Psoas muscle (tissue), 8 donors: ENCODE data around the gene CCL15. TPM values are rescaled to one million over a fixed set of nuclear protein-coding genes. Genes with fewer than 3 reads are reported as not detected.

Source experiments
- ATAC-seq, 4 donors: fragments of 200-7000 bp; cut with Tn5 transposase; one replicate each; pipeline ENCODE4 v1.9.1; 2020; ENCODE audit warnings: moderate library complexity in 3 of 4, mild to moderate bottlenecking in 2 of 4
- DNase-seq, 2 donors: peaks; one replicate each; pipeline ENCODE4 v3.0.0-alpha.2; 2020
- H3K27ac ChIP-seq: fragments of 200-600 bp; one replicate; pipeline ENCODE4 v1.8.0; 2022
- H3K27me3 ChIP-seq, 3 donors: fragments of 200-600 bp in 1 of 3; one replicate each; pipeline versions ENCODE4 v1.6.1 to v1.8.0; 2013 to 2022; ENCODE audit warnings: low read length in 2 of 3, mild to moderate bottlenecking in 2 of 3, moderate library complexity in 1 of 3; ENCODE audit not compliant: insufficient read depth in 3 of 3
- H3K36me3 ChIP-seq, 2 donors: fragments of 200-600 bp in 1 of 2; one replicate each; pipeline versions ENCODE4 v1.6.1 to v1.8.0; 2013 to 2022; ENCODE audit warnings: low read depth in 1 of 2, mild to moderate bottlenecking in 1 of 2, moderate library complexity in 1 of 2; ENCODE audit not compliant: insufficient read depth in 1 of 2
- H3K4me1 ChIP-seq: fragments of 200-600 bp; one replicate; pipeline ENCODE4 v1.8.0; 2022
- H3K4me3 ChIP-seq: fragments of 200-600 bp; one replicate; pipeline ENCODE4 v1.8.0; 2022; ENCODE audit warnings: mild to moderate bottlenecking
- H3K9me3 ChIP-seq: fragments of 200-600 bp; one replicate; pipeline ENCODE4 v1.8.0; 2022
- WGBS, 3 donors: extraction: QIAGEN DNeasy Blood & Tissue Kit; methylation state at CpG; one replicate each; pipeline versions ENCODE4 v1.1.6 to v1.1.7; 2013; 5-methylcytosine and 5-hydroxymethylcytosine counted together
- intact Hi-C, 2 donors: fragments of 100-400 bp; cut with DNase I; formaldehyde crosslinking; loops; one replicate each; pipeline versions ENCODE4 v1.11.0 to v1.14.2; 2022
- polyA plus RNA-seq, 3 donors: library from polyadenylated mRNA; stranded (reverse); fragments of 200-250 nt; gene quantifications; one replicate each; pipeline ENCODE4 v1.2.3, GENCODE V29; 2013
- total RNA-seq, 4 donors: library from RNA; stranded (reverse); fragmentation: NEBNext Ultra II Directional in 2 of 4; extraction: Animal tissue kit (Norgen Biotek cat#: 25700) in 2 of 4; gene quantifications; one replicate each; pipeline versions ENCODE4 v1.2.1 to v1.2.4, GENCODE V29; 2021 to 2023
- TF ChIP-seq, protein P1 (sequence below): fragments of 200-600 bp; IDR thresholded peaks from one replicate; pipeline ENCODE4 v1.8.0; 2022; ENCODE audit warnings: antibody characterized with exemption
- donor health status: healthy with polysubstance abuse.
- donor health status: DM: no; HTN: no; CAD: no; lungs with moderate emphysema.
- donor health status: Bipolar disorder and iron deficiency.
- donor health status: healthy.
- donor health status: DM: yes; HTN: yes; CAD: no.
- donor health status: DM: no; HTN: no; CAD: no.
- donor health status: DM: no; HTN: no; CAD: no.
- donor health status: DM: yes; HTN: yes; CAD: no.

Gene CCL15
- total and polyA plus RNA-seq, 7 donors: not detected

GRCh38 chr17:36030956-36031355 is 29.6 kb upstream of the CCL15 start:
- Histone ChIP-seq H3K27ac (no peak overlapping the region), H3K9me3 (no peaks in the 10 kb centered on the region), H3K4me3 (no peak overlapping the region), H3K27me3 (peaks cover 0 to 2% (median 0%) of the 10 kb centered on the region in 3 donors), H3K36me3 (no peaks in the 10 kb centered on the region), H3K4me1 (no peaks in the 10 kb centered on the region)
- 82 to 87% (median 85%) methylated on average over 1 of the region's 1 CpG for WGBS, 3 donors
- ATAC-seq (no peak), DNase-seq (no peak)
- TF ChIP-seq, protein P1, sequence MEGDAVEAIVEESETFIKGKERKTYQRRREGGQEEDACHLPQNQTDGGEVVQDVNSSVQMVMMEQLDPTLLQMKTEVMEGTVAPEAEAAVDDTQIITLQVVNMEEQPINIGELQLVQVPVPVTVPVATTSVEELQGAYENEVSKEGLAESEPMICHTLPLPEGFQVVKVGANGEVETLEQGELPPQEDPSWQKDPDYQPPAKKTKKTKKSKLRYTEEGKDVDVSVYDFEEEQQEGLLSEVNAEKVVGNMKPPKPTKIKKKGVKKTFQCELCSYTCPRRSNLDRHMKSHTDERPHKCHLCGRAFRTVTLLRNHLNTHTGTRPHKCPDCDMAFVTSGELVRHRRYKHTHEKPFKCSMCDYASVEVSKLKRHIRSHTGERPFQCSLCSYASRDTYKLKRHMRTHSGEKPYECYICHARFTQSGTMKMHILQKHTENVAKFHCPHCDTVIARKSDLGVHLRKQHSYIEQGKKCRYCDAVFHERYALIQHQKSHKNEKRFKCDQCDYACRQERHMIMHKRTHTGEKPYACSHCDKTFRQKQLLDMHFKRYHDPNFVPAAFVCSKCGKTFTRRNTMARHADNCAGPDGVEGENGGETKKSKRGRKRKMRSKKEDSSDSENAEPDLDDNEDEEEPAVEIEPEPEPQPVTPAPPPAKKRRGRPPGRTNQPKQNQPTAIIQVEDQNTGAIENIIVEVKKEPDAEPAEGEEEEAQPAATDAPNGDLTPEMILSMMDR: no peak
- intact Hi-C loops: no loop called here

GRCh38 chr17:36027761-36028160 is 26.4 kb upstream of the CCL15 start:
- no peaks in the 10 kb centered on the region for H3K4me1 ChIP-seq
- H3K36me3 ChIP-seq: no peaks in the 10 kb centered on the region
- 55 to 60% (median 59%) methylated on average over 4 of the region's 4 CpGs for WGBS, 3 donors
- H3K27ac ChIP-seq: no peak overlapping the region
- H3K27me3 ChIP-seq: peaks cover 0 to 2% (median 0%) of the 10 kb centered on the region in 3 donors
- ATAC-seq: no peak
- H3K9me3 ChIP-seq: no peaks in the 10 kb centered on the region
- no peak for DNase-seq
- TF ChIP-seq, protein P1: no peak
- intact Hi-C loops: no loop called here
- H3K4me3 ChIP-seq: no peak overlapping the region

DNA sequence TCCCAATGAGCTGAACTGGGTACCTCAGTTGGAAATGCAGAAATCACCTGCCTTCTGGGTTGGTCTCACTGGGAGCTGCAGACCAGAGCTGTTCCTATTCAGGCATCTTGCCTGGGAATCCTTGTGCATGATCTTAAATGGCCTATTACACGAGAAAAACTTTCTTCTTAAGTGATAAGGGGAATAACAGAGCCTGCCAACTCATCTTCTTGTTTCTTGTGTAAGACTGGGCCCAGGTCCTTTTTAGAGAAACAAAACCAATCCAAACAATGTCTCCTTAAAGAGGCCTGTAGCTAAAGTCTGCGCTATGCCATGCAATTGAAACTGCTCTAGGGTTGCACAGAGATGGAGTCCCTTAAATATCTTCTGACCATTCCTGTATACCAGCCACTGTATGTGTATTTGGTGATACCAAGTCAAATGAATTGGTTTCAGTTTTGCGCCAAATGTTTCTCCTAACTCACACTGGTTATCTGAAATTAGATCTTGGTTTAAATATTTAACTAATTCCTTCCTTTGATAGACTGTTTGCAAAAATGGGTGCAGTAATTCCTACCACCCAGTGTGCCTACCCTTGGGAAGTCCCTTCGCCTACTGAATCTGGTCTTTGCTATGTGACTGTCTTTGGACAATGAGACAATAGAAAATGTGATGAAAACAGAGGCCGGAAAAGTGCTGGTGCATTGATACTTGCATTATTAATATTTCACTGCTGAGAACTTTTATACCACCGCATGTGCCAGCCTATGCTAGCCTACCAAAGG is 22.9 kb upstream of the CCL15 start:
- Histone ChIP-seq H3K27me3 (peaks cover 0 to 2% (median 0%) of the 10 kb centered on the region in 3 donors), H3K36me3 (no peaks in the 10 kb centered on the region), H3K4me1 (no peaks in the 10 kb centered on the region), H3K27ac (no peak overlapping the region), H3K9me3 (no peaks in the 10 kb centered on the region), H3K4me3 (no peak overlapping the region)
- ATAC-seq (no peak), DNase-seq (no peak)
- WGBS, 3 donors: 77 to 85% (median 83%) methylated on average over 6 of the region's 6 CpGs
- intact Hi-C loops: no loop called here
- TF ChIP-seq, protein P1: no peak

- ATAC-seq (no peak), DNase-seq (no peak)
- H3K27ac ChIP-seq: no peak overlapping the region
- intact Hi-C loops: no loop called here
- H3K36me3 ChIP-seq: no peaks in the 10 kb centered on the region
- H3K4me1 ChIP-seq: no peaks in the 10 kb centered on the region
- no peaks in the 10 kb centered on the region for H3K27me3 ChIP-seq
- no peak overlapping the region for H3K4me3 ChIP-seq
- TF ChIP-seq, protein P1: no peak
- 89 to 91% (median 91%) methylated on average over 2 of the region's 2 CpGs for WGBS, 3 donors
- no peaks in the 10 kb centered on the region for H3K9me3 ChIP-seq
Observed at GRCh38 chr17:36019423-36019822, 18.1 kb upstream of the CCL15 start.

- no peaks in the 10 kb centered on the region for H3K27me3 ChIP-seq
- no peaks in the 10 kb centered on the region for H3K36me3 ChIP-seq
- intact Hi-C loops: no loop called here
- WGBS, 3 donors: 26 to 34% (median 30%) methylated on average over 6 of the region's 6 CpGs
- no peak for ATAC-seq
- H3K4me1 ChIP-seq: no peaks in the 10 kb centered on the region
- H3K4me3 ChIP-seq: no peak within 1 kb of the TSS
- TF ChIP-seq, protein P1: no peak
- no peak for DNase-seq
- no peaks in the 10 kb centered on the region for H3K9me3 ChIP-seq
- no peak within 1 kb of the TSS for H3K27ac ChIP-seq
Observed at GRCh38 chr17:36017799-36018198, 16.4 kb upstream of the CCL15 start, which contains the start of gene CCL23. Gene CCL23 (minus strand): TSS chr17:36017972. CDS start chr17:36017897, 75 bp downstream.
